Measurements from ENCODE around the gene TBC1D3I.
"Not testable (repeated sequence)": the region's sequence is repeated elsewhere in the genome, so short reads cannot be mapped to it uniquely, and the experiment has no call there.

Gene TBC1D3I

DNA sequence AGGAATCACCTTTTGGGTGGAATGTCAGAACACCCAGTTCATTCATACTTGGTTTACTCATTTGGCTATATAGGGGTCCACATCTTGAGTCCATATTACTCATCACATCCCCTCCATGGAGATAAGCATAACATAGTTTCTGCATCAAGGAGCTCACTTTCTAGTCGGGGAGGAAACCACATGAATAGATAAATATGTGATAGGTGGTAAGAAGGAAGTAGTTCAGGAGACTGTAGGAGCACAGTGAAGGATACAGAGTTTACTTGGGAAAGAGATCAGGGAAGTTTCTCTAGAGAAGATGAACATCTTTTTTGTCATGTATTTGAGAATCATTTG is 57.9 kb downstream of the TBC1D3I start:
- DNase-seq (ENCODE audit: low read depth), result not testable (repeated sequence)

GRCh38 chr17:36205637-36206485 is 58.5 kb downstream of the TBC1D3I start:
- no peak for DNase-seq (ENCODE audit: low read depth)

DNA sequence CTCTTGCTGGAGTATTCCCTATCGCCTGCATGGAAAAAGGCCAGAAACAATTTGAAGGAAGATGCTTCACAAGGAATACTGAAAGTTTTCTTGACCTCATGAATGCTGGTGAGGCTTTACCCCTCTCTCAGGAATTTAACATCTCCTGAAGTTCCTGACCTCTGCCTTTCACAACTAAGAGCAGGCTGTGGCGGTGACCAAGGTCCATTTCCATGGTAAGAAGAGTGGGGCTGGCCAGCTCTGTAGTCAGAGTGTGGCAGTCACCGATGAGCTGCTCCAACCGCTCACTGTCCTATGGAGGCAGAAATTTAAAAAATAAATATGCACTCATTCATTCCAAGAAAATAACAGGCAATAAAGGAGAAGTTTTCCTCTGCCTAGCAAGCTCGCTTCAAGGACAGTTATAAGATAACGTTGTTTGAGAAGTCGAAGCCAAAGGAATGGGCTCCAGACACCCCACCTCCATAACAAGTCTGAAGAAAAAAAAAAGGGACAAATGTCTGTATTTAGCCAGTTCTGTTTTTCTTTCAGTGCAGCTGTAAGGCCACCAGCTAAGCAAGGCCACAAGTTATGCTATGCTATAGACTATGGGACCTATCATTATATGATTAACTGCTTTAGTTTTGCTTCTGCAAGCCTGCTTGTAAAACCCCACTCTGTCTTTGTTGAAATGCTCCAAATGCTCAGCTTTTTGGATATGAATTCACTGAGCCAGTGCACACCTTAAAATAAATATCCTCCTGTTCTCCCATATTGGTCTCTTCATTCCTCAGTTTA is 59.5 kb downstream of the TBC1D3I start:
- DNase-seq (ENCODE audit: low read depth), result no peak
